Smooth muscle cell (in vitro differentiated cells): ENCODE results near the gene MITF. TPM values are rescaled to one million over a fixed set of nuclear protein-coding genes. Genes with fewer than 3 reads are reported as not detected.

Experiments
- DNase-seq: peaks from one replicate; lab custom pipeline; 2025; ENCODE audit not compliant: unreplicated experiment; lab: John Stamatoyannopoulos, UW
- H2AFZ ChIP-seq: fragments of 200-600 bp; sonication (generic); 2 replicates; pipeline ENCODE4 v1.6.0; 2016; ENCODE audit warnings: antibody characterized with exemption, low read depth, mild to moderate bottlenecking
- H3F3A ChIP-seq: fragments of 200-600 bp; sonication (generic); 2 replicates; pipeline ENCODE4 v1.6.0; 2017; ENCODE audit warnings: antibody characterized with exemption, low read depth
- H3K27ac ChIP-seq: fragments of 200-600 bp; sonication (generic); 2 replicates; pipeline ENCODE4 v1.5.1; 2016; ENCODE audit warnings: low read depth, mild to moderate bottlenecking
- H3K27me3 ChIP-seq: fragments of 200-600 bp; sonication (generic); 2 replicates; pipeline ENCODE4 v1.6.1; 2016; ENCODE audit warnings: low read depth, mild to moderate bottlenecking
- H3K36me3 ChIP-seq: fragments of 200-600 bp; sonication (generic); 2 replicates; pipeline ENCODE4 v1.5.1; 2016; ENCODE audit warnings: low read depth
- H3K4me1 ChIP-seq: fragments of 200-600 bp; sonication (generic); 2 replicates; pipeline ENCODE4 v1.5.1; 2016; ENCODE audit warnings: low read depth
- H3K4me2 ChIP-seq: fragments of 200-600 bp; sonication (generic); 2 replicates; pipeline ENCODE4 v1.6.0; 2016; ENCODE audit warnings: mild to moderate bottlenecking
- H3K4me3 ChIP-seq: fragments of 200-600 bp; sonication (generic); 2 replicates; pipeline ENCODE4 v1.5.1; 2016; ENCODE audit warnings: mild to moderate bottlenecking
- H3K79me2 ChIP-seq: fragments of 200-600 bp; sonication (generic); 2 replicates; pipeline ENCODE4 v1.6.0; 2016; ENCODE audit warnings: low read depth, mild to moderate bottlenecking
- H3K9ac ChIP-seq: fragments of 200-600 bp; sonication (generic); 2 replicates; pipeline ENCODE4 v1.6.0; 2016; ENCODE audit warnings: low read depth
- H3K9me3 ChIP-seq: fragments of 200-600 bp; sonication (generic); replicated peaks from 2 replicates; pipeline ENCODE4 v1.5.1; 2016; ENCODE audit warnings: low read depth
- H4K20me1 ChIP-seq: fragments of 200-600 bp; sonication (generic); 2 replicates; pipeline ENCODE4 v1.6.0; 2016; ENCODE audit warnings: low read depth
- CTCF ChIP-seq: fragments of 200-600 bp; sonication (generic); IDR thresholded peaks from 2 replicates; pipeline ENCODE4 v1.5.1; 2017; ENCODE audit warnings: borderline replicate concordance, mild to moderate bottlenecking, antibody characterized with exemption; ENCODE audit not compliant: insufficient read depth, poor library complexity, severe bottlenecking
- WGBS: methylation state at CpG from one replicate; pipeline ENCODE4 v1.1.7; 2016; ENCODE audit warnings: low lambda C conversion rate; 5-methylcytosine and 5-hydroxymethylcytosine counted together
- polyA plus RNA-seq: library from polyadenylated mRNA; unstranded; fragments of >200 nt; fragmentation: Nextera tagmentation; extraction: Ambion mirVana; gene quantifications from 2 replicates; pipeline ENCODE4 v1.2.1, GENCODE V29; 2016
- total RNA-seq: library from RNA; depleted of rRNA; stranded (reverse); fragments of >200 nt; gene quantifications from 2 replicates; pipeline ENCODE4 v1.2.3, GENCODE V29; 2014

Gene MITF
- total and polyA plus RNA-seq, 2 experiments from 2014 or later, result 2.3 to 3.1 TPM

GRCh38 chr3:69868841-69869420 lies 129.7 kb downstream of the MITF start:
- H2AFZ ChIP-seq, result no peak overlapping the region
- H3F3A ChIP-seq, result no peaks in the 10 kb centered on the region
- no peaks in the 10 kb centered on the region for H4K20me1 ChIP-seq
- H3K27me3 ChIP-seq, result no peaks in the 10 kb centered on the region
- no peak overlapping the region for H3K9ac ChIP-seq
- H3K79me2 ChIP-seq, result no peaks in the 10 kb centered on the region
- H3K27ac ChIP-seq, result no peak overlapping the region
- no peaks in the 10 kb centered on the region for H3K4me1 ChIP-seq
- DNase-seq, result no peak
- H3K9me3 ChIP-seq, result no peaks in the 10 kb centered on the region
- TF ChIP-seq CTCF, result no peak
- no peak overlapping the region for H3K4me3 ChIP-seq
- no peak overlapping the region for H3K4me2 ChIP-seq
- no peaks in the 10 kb centered on the region for H3K36me3 ChIP-seq
- WGBS, result 97% methylated on average over 3 of the region's 3 CpGs

DNA sequence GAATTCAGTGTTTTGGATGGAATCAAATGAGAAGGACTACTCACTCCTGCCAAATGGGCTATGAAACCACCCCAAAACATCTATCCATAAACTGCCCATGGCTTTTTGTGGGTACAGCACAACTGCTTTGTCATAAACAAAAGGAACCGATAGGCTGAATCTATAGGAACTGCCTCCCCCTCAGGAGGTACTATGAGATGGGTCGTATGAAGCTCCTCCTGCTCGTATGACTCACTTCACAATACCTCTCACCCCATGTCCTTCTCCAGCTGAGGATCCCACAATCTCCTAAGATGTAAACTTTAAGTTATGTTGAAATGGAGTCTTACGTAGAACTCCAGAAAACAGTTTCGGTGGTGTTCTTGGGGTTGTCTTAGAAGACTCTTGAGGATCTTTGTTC lies 130.4 kb downstream of the MITF start:
- no peaks in the 10 kb centered on the region for H3K79me2 ChIP-seq
- no peaks in the 10 kb centered on the region for H3K9me3 ChIP-seq
- H3F3A ChIP-seq, result no peaks in the 10 kb centered on the region
- DNase-seq, result no peak
- H4K20me1 ChIP-seq, result no peaks in the 10 kb centered on the region
- H3K36me3 ChIP-seq, result no peaks in the 10 kb centered on the region
- H3K9ac ChIP-seq, result no peak overlapping the region
- no peak overlapping the region for H2AFZ ChIP-seq
- TF ChIP-seq CTCF, result no peak
- H3K27me3 ChIP-seq, result no peaks in the 10 kb centered on the region
- H3K27ac ChIP-seq, result no peak overlapping the region
- H3K4me1 ChIP-seq, result no peaks in the 10 kb centered on the region
- H3K4me2 ChIP-seq, result no peak overlapping the region
- no peak overlapping the region for H3K4me3 ChIP-seq
- WGBS, result 74% methylated on average over 5 of the region's 5 CpGs

GRCh38 chr3:69871251-69871650 lies 132.0 kb downstream of the MITF start:
- Histone ChIP-seq H3K36me3 (no peaks in the 10 kb centered on the region), H3K79me2 (no peaks in the 10 kb centered on the region), H3K27ac (no peak overlapping the region), H3F3A (no peaks in the 10 kb centered on the region), H3K9me3 (no peaks in the 10 kb centered on the region), H3K27me3 (no peaks in the 10 kb centered on the region), H3K4me1 (peaks cover 5% of the 10 kb centered on the region), H4K20me1 (no peaks in the 10 kb centered on the region), H3K9ac (no peak overlapping the region), H3K4me3 (no peak overlapping the region), H2AFZ (no peak overlapping the region), H3K4me2 (no peak overlapping the region)
- 81% methylated on average over 2 of the region's 2 CpGs for WGBS
- DNase-seq, result no peak
- no peak for TF ChIP-seq CTCF

- DNase-seq, result no peak
- Histone ChIP-seq H2AFZ (no peak overlapping the region), H3K9ac (no peak overlapping the region), H3K4me1 (peaks cover 10% of the 10 kb centered on the region), H3K4me2 (no peak overlapping the region), H3K36me3 (no peaks in the 10 kb centered on the region), H3K9me3 (no peaks in the 10 kb centered on the region), H3K27ac (no peak overlapping the region), H3K79me2 (no peaks in the 10 kb centered on the region), H4K20me1 (no peaks in the 10 kb centered on the region), H3K4me3 (no peak overlapping the region), H3F3A (no peaks in the 10 kb centered on the region), H3K27me3 (no peaks in the 10 kb centered on the region)
- 94% methylated on average over 3 of the region's 3 CpGs for WGBS
- no peak for TF ChIP-seq CTCF
These were observed 132.6 kb downstream of the MITF start for GRCh38 chr3:69871868-69872267.
